Measurements from ENCODE around the gene KRTAP1-3.
"Not testable (repeated sequence)": the region's sequence is repeated elsewhere in the genome, so short reads cannot be mapped to it uniquely, and the experiment has no call there.

KRTAP1-3 gene

GRCh38 chr17:41054025-41054424 is 19.4 kb upstream of the KRTAP1-3 start:
- DNase-seq = no peak

GRCh38 chr17:41052566-41052965 is 17.9 kb upstream of the KRTAP1-3 start:
- no peak for DNase-seq

- DNase-seq = no peak
These were observed 14.4 kb upstream of the KRTAP1-3 start for GRCh38 chr17:41049110-41049509.

GRCh38 chr17:41048441-41048840 is 13.8 kb upstream of the KRTAP1-3 start:
- DNase-seq = no peak

- not testable (repeated sequence) for DNase-seq
These were observed 12.2 kb upstream of the KRTAP1-3 start, which contains the start of gene KRTAP2-1 for GRCh38 chr17:41046735-41047465. KRTAP2-1 (minus strand) TSS chr17:41047316; CDS start chr17:41047267, 49 bp downstream.

- no peak for DNase-seq
These were observed 8.3 kb upstream of the KRTAP1-3 start for GRCh38 chr17:41042953-41043352.

GRCh38 chr17:41040783-41041571 is 6.3 kb upstream of the KRTAP1-3 start, which contains the start of gene KRTAP1-1:
KRTAP1-1 (minus strand) TSS chr17:41041450; CDS start chr17:41041397, 53 bp downstream.
- DNase-seq = not testable (repeated sequence)

- DNase-seq = no peak
These were observed 3.2 kb upstream of the KRTAP1-3 start for GRCh38 chr17:41037853-41038350.

- DNase-seq = no peak
These were observed 4.9 kb downstream of the KRTAP1-3 start, which contains the start of gene KRTAP1-4 for GRCh38 chr17:41029633-41030245. KRTAP1-4 (minus strand) TSS chr17:41030195; CDS start chr17:41030078, 117 bp downstream.

- DNase-seq = no peak
These were observed 7.8 kb downstream of the KRTAP1-3 start, which contains the start of gene KRTAP1-5 for GRCh38 chr17:41026715-41027471. KRTAP1-5 (minus strand) TSS chr17:41027208; CDS start chr17:41027155, 53 bp downstream.

GRCh38 chr17:41024697-41025096 is 10.0 kb downstream of the KRTAP1-3 start:
- DNase-seq = no peak

- no peak for DNase-seq
These were observed 14.3 kb downstream of the KRTAP1-3 start for GRCh38 chr17:41020336-41020735.

- no peak for DNase-seq
These were observed 15.3 kb downstream of the KRTAP1-3 start for GRCh38 chr17:41019415-41019814.

GRCh38 chr17:41018541-41018940 is 16.1 kb downstream of the KRTAP1-3 start:
- no peak for DNase-seq

- DNase-seq = no peak
These were observed 18.0 kb downstream of the KRTAP1-3 start for GRCh38 chr17:41016578-41017215.

- DNase-seq = no peak
These were observed 19.2 kb downstream of the KRTAP1-3 start for GRCh38 chr17:41015454-41015853.

GRCh38 chr17:41013606-41014005 is 21.1 kb downstream of the KRTAP1-3 start:
- DNase-seq = no peak

- no peak for DNase-seq
These were observed 21.5 kb downstream of the KRTAP1-3 start for GRCh38 chr17:41013181-41013580.

GRCh38 chr17:41012326-41013120 is 22.2 kb downstream of the KRTAP1-3 start:
- DNase-seq = no peak

GRCh38 chr17:41010441-41010840 is 24.2 kb downstream of the KRTAP1-3 start:
- no peak for DNase-seq

GRCh38 chr17:41009936-41010335 is 24.7 kb downstream of the KRTAP1-3 start:
- DNase-seq = no peak
